ENCODE measurements around the gene NACC1.

NACC1 gene

DNA sequence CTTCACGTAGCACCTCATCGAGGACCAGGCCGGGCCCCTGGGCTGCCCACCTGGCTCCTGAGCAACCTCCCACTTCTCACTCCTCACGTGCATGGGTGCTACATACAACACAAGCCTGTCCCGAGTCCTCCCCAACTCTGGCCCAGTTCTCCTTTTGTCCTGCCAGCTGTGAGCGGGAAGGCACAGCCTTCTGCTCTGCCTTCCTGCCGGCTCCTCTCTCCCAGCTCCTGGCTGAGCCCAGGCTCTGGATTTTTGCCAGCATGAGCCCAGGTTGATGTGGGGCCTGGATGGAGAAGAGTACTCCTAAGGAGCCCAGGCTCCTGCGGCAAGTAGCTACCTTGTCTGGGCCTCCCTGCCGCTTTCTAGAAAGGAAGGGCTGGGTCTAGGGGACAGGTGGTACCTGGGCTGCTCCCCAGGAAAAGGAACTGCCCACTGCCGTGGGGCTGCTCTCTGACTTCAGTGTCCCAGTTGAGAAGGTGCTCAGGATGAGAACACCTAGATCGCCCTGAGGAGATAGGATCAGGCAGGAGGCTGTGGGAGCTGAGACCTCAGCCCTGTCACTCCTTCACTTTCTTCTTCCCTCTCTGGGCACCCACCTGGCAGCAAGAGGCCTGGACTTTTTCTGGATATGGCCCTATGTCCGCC is 39.0 kb upstream of the NACC1 start:
- Histone ChIP-seq H2AK5ac (ENCODE audit: low read depth, low read length) (peak overlapping the region; percentile 82), H3K9me3 (replicated peaks in 1 of 2; ENCODE audit: control insufficient read depth in 2 of 2, insufficient read depth in 1 of 2, low read depth in 1 of 2, low read length in 2 of 2) (no peaks in the 10 kb centered on the region), H3K18ac (ENCODE audit: low read length) (peak overlapping the region; percentile 72), H3K27ac (replicated peaks; ENCODE audit: low read length) (no peak overlapping the region), H2BK15ac (ENCODE audit: low read length) (peak overlapping the region; percentile 76), H2BK120ac (ENCODE audit: low read depth, low read length) (peak overlapping the region; percentile 97), H3K4me2 (ENCODE audit: insufficient read depth, low read length, poor library complexity, severe bottlenecking) (no peak overlapping the region), H3K27me3 (ENCODE audit: control insufficient read depth in 3 of 3, insufficient read depth in 3 of 3, low read depth in 1 of 3, low read length in 3 of 3) (peaks cover 0 to 91% (median 2%) of the 10 kb centered on the region in 3 experiments), H3K4ac (ENCODE audit: low read length) (no peak overlapping the region), H3K79me1 (ENCODE audit: low read depth, low read length) (no peaks in the 10 kb centered on the region), H2BK5ac (ENCODE audit: low read length) (no peak overlapping the region), H3K4me3 (ENCODE audit: low read length in 2 of 2) (no peak overlapping the region), H2BK12ac (ENCODE audit: low read length) (peak overlapping the region; percentile 26), H3K4me1 (ENCODE audit: control insufficient read depth in 2 of 2, insufficient read depth in 1 of 2, low read depth in 1 of 2, low read length in 2 of 2) (peaks cover 7 to 17% of the 10 kb centered on the region in 2 donors), H4K91ac (ENCODE audit: low read depth, low read length, poor library complexity) (no peak overlapping the region), H3K14ac (ENCODE audit: low read length) (no peak overlapping the region), H3K23ac (ENCODE audit: low read depth, low read length, poor library complexity) (no peak overlapping the region), H4K8ac (ENCODE audit: low read depth, low read length) (no peak overlapping the region), H3K36me3 (replicated peaks in 1 of 2; ENCODE audit: control insufficient read depth in 2 of 2, insufficient read depth in 2 of 2, low read length in 2 of 2) (no peaks in the 10 kb centered on the region), H3K9ac (ENCODE audit: low read depth, low read length, poor library complexity) (peak overlapping the region; percentile 52), H2AFZ (ENCODE audit: low read length) (no peak overlapping the region)
- WGBS, 2 donors (ENCODE audit: extremely low coverage in 2 of 2, insufficient read length in 2 of 2, insufficient replicate concordance in 1 of 2): no CpG with 5 or more reads among the region's 12 CpGs
- no peak for DNase-seq (ENCODE audit: low spot score)

DNA sequence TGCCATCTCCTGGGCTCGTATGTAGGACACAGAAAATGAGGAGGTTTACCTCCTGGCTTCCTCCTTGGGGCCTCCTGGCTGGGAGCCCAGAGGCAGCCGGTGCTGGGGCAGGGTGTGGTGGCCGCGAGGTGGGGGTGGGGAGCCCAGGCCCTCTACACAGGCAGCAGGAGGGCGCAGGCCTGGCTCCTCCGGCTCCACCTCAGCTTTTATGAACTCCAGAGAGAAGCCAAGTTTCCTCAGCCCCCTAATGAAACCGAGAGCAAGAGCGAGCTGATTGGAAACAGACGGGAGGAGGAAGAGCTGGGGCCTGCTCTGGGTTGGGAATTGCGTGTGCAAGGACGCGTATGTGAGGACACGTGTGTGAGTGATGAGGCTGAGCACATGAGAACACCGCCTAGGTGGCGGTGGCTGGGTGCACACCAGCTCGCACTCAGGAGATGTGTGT is 38.5 kb upstream of the NACC1 start:
- no peak overlapping the region for H2BK5ac ChIP-seq (ENCODE audit: low read length)
- no peak overlapping the region for H3K14ac ChIP-seq (ENCODE audit: low read length)
- peak overlapping the region; percentile 76 for H2BK15ac ChIP-seq (ENCODE audit: low read length)
- H3K4me3 ChIP-seq (ENCODE audit: low read length in 2 of 2): no peak overlapping the region
- no peaks in the 10 kb centered on the region for H3K9me3 ChIP-seq (replicated peaks in 1 of 2; ENCODE audit: control insufficient read depth in 2 of 2, insufficient read depth in 1 of 2, low read depth in 1 of 2, low read length in 2 of 2)
- no peak overlapping the region for H3K4me2 ChIP-seq (ENCODE audit: insufficient read depth, low read length, poor library complexity, severe bottlenecking)
- peaks cover 0 to 92% (median 2%) of the 10 kb centered on the region in 3 experiments for H3K27me3 ChIP-seq (ENCODE audit: control insufficient read depth in 3 of 3, insufficient read depth in 3 of 3, low read depth in 1 of 3, low read length in 3 of 3)
- H3K4me1 ChIP-seq (ENCODE audit: control insufficient read depth in 2 of 2, insufficient read depth in 1 of 2, low read depth in 1 of 2, low read length in 2 of 2): peaks cover 7 to 17% of the 10 kb centered on the region in 2 donors
- H3K18ac ChIP-seq (ENCODE audit: low read length): peak overlapping the region; percentile 45
- H3K9ac ChIP-seq (ENCODE audit: low read depth, low read length, poor library complexity): no peak overlapping the region
- no peak overlapping the region for H4K8ac ChIP-seq (ENCODE audit: low read depth, low read length)
- H3K79me1 ChIP-seq (ENCODE audit: low read depth, low read length): no peaks in the 10 kb centered on the region
- H3K27ac ChIP-seq (replicated peaks; ENCODE audit: low read length): no peak overlapping the region
- no peak overlapping the region for H4K91ac ChIP-seq (ENCODE audit: low read depth, low read length, poor library complexity)
- H3K23ac ChIP-seq (ENCODE audit: low read depth, low read length, poor library complexity): no peak overlapping the region
- no peak overlapping the region for H2AFZ ChIP-seq (ENCODE audit: low read length)
- DNase-seq (ENCODE audit: low spot score): no peak
- H2BK12ac ChIP-seq (ENCODE audit: low read length): no peak overlapping the region
- WGBS, 2 donors (ENCODE audit: extremely low coverage in 2 of 2, insufficient read length in 2 of 2, insufficient replicate concordance in 1 of 2): no CpG with 5 or more reads among the region's 16 CpGs
- H2BK120ac ChIP-seq (ENCODE audit: low read depth, low read length): no peak overlapping the region
- peak overlapping the region; percentile 82 for H2AK5ac ChIP-seq (ENCODE audit: low read depth, low read length)
- H3K4ac ChIP-seq (ENCODE audit: low read length): no peak overlapping the region
- no peaks in the 10 kb centered on the region for H3K36me3 ChIP-seq (replicated peaks in 1 of 2; ENCODE audit: control insufficient read depth in 2 of 2, insufficient read depth in 2 of 2, low read length in 2 of 2)

DNA sequence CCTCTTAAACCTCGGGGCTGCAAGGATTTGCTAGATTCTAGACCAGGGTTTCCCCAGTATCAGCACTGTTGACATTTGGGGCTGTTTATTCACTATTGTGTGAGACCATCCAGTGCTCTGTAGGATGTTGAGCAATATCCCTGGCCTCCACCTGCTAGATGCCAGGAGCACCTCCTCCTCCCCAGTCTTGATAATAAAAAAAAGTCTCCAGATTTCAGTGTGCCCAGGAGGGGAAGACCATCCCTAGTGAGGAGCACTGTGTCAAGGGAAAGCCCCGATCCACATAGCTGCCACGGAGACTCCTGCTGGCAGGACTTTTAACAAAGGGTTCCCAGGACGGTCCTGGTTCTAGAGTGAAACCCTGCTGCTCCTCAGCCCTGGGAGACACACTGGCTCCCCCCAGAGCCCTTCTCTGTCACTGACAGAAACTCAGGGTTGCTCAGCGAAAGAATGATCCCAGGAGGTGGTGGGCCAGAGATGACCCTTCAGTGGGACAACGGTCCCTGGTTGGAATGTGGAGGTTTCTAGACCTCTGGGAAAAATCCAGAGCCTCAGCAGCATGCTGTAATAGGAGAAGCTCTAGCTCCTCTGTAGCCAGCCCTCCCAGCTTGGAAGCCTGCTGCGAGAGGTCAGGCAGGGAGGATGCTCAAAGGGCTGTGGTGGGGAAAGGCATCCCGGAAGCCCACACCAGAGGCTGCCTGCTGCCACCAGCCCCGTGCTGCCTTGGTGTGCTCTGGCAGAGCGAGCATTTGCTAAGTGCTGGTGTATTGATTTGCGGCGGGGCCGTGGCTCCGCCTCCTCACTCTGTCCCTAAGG is 35.7 kb upstream of the NACC1 start:
- Histone ChIP-seq H3K27me3 (ENCODE audit: control insufficient read depth in 3 of 3, insufficient read depth in 3 of 3, low read depth in 1 of 3, low read length in 3 of 3) (peaks cover 0 to 93% (median 0%) of the 10 kb centered on the region in 3 experiments), H2BK15ac (ENCODE audit: low read length) (peak overlapping the region; percentile 28), H3K79me1 (ENCODE audit: low read depth, low read length) (no peaks in the 10 kb centered on the region), H4K8ac (ENCODE audit: low read depth, low read length) (no peak overlapping the region), H3K18ac (ENCODE audit: low read length) (no peak overlapping the region), H2AK5ac (ENCODE audit: low read depth, low read length) (no peak overlapping the region), H3K27ac (replicated peaks; ENCODE audit: low read length) (no peak overlapping the region), H3K4me2 (ENCODE audit: insufficient read depth, low read length, poor library complexity, severe bottlenecking) (no peak overlapping the region), H2BK120ac (ENCODE audit: low read depth, low read length) (no peak overlapping the region), H2BK5ac (ENCODE audit: low read length) (no peak overlapping the region), H3K36me3 (replicated peaks in 1 of 2; ENCODE audit: control insufficient read depth in 2 of 2, insufficient read depth in 2 of 2, low read length in 2 of 2) (no peaks in the 10 kb centered on the region), H3K23ac (ENCODE audit: low read depth, low read length, poor library complexity) (no peak overlapping the region), H3K4me1 (ENCODE audit: control insufficient read depth in 2 of 2, insufficient read depth in 1 of 2, low read depth in 1 of 2, low read length in 2 of 2) (peaks cover 7 to 13% of the 10 kb centered on the region in 2 donors), H2AFZ (ENCODE audit: low read length) (peak overlapping the region; percentile 30), H3K4me3 (ENCODE audit: low read length in 2 of 2) (no peak overlapping the region), H3K9me3 (replicated peaks in 1 of 2; ENCODE audit: control insufficient read depth in 2 of 2, insufficient read depth in 1 of 2, low read depth in 1 of 2, low read length in 2 of 2) (no peaks in the 10 kb centered on the region), H3K4ac (ENCODE audit: low read length) (no peak overlapping the region), H3K9ac (ENCODE audit: low read depth, low read length, poor library complexity) (peak overlapping the region; percentile 47), H4K91ac (ENCODE audit: low read depth, low read length, poor library complexity) (no peak overlapping the region), H2BK12ac (ENCODE audit: low read length) (peak overlapping the region; percentile 8), H3K14ac (ENCODE audit: low read length) (no peak overlapping the region)
- WGBS, 2 donors (ENCODE audit: extremely low coverage in 2 of 2, insufficient read length in 2 of 2, insufficient replicate concordance in 1 of 2): no CpG with 5 or more reads among the region's 14 CpGs
- DNase-seq (ENCODE audit: low spot score): no peak

DNA sequence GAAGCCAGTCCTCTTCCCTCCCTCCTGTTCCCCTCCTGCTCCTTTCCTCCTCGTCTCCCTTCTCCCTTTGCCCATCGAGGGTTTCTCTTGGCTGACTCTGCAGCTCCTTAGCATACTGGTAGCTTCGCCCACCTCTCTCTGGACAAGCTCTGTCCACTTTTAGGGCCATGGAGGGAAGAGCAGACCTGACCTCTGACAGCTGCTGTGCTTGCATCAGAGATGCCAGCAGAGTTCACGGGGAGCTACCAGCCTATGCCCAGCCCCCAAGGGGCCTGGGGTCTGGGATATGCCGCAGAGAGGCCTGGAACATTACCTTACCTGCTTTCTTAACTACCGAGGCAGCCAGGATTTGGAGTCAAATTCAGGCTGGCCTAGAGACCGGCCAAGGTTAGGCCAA is 35.1 kb upstream of the NACC1 start:
- peaks cover 7 to 13% of the 10 kb centered on the region in 2 donors for H3K4me1 ChIP-seq (ENCODE audit: control insufficient read depth in 2 of 2, insufficient read depth in 1 of 2, low read depth in 1 of 2, low read length in 2 of 2)
- H3K9me3 ChIP-seq (replicated peaks in 1 of 2; ENCODE audit: control insufficient read depth in 2 of 2, insufficient read depth in 1 of 2, low read depth in 1 of 2, low read length in 2 of 2): no peaks in the 10 kb centered on the region
- no peak overlapping the region for H3K23ac ChIP-seq (ENCODE audit: low read depth, low read length, poor library complexity)
- peak overlapping the region; percentile 30 for H2AFZ ChIP-seq (ENCODE audit: low read length)
- no peaks in the 10 kb centered on the region for H3K79me1 ChIP-seq (ENCODE audit: low read depth, low read length)
- no peak overlapping the region for H3K18ac ChIP-seq (ENCODE audit: low read length)
- no CpG with 5 or more reads among the region's 7 CpGs for WGBS, 2 donors (ENCODE audit: extremely low coverage in 2 of 2, insufficient read length in 2 of 2, insufficient replicate concordance in 1 of 2)
- peak overlapping the region; percentile 28 for H2BK15ac ChIP-seq (ENCODE audit: low read length)
- peaks cover 0 to 92% (median 0%) of the 10 kb centered on the region in 3 experiments for H3K27me3 ChIP-seq (ENCODE audit: control insufficient read depth in 3 of 3, insufficient read depth in 3 of 3, low read depth in 1 of 3, low read length in 3 of 3)
- no peak overlapping the region for H4K91ac ChIP-seq (ENCODE audit: low read depth, low read length, poor library complexity)
- peak overlapping the region; percentile 8 for H2BK12ac ChIP-seq (ENCODE audit: low read length)
- no peak overlapping the region for H4K8ac ChIP-seq (ENCODE audit: low read depth, low read length)
- H3K9ac ChIP-seq (ENCODE audit: low read depth, low read length, poor library complexity): peak overlapping the region; percentile 47
- no peak overlapping the region for H3K27ac ChIP-seq (replicated peaks; ENCODE audit: low read length)
- no peak overlapping the region for H2BK120ac ChIP-seq (ENCODE audit: low read depth, low read length)
- no peaks in the 10 kb centered on the region for H3K36me3 ChIP-seq (replicated peaks in 1 of 2; ENCODE audit: control insufficient read depth in 2 of 2, insufficient read depth in 2 of 2, low read length in 2 of 2)
- no peak overlapping the region for H3K4ac ChIP-seq (ENCODE audit: low read length)
- peak overlapping the region; percentile 3 for H2AK5ac ChIP-seq (ENCODE audit: low read depth, low read length)
- H3K14ac ChIP-seq (ENCODE audit: low read length): peak overlapping the region; percentile 48
- peak overlapping the region; percentile 6 for H2BK5ac ChIP-seq (ENCODE audit: low read length)
- no peak for DNase-seq (ENCODE audit: low spot score)
- H3K4me3 ChIP-seq (ENCODE audit: low read length in 2 of 2): no peak overlapping the region
- H3K4me2 ChIP-seq (ENCODE audit: insufficient read depth, low read length, poor library complexity, severe bottlenecking): no peak overlapping the region

All from neuronal stem cell (in vitro differentiated cells).